ENCODE measurements around the gene BAHCC1. TPM values are rescaled to one million over a fixed set of nuclear protein-coding genes. Genes with fewer than 3 reads are reported as not detected.

The BAHCC1 gene
- total RNA-seq, 2 donors from 2014 or later = 12.5 to 26.3 TPM

DNA sequence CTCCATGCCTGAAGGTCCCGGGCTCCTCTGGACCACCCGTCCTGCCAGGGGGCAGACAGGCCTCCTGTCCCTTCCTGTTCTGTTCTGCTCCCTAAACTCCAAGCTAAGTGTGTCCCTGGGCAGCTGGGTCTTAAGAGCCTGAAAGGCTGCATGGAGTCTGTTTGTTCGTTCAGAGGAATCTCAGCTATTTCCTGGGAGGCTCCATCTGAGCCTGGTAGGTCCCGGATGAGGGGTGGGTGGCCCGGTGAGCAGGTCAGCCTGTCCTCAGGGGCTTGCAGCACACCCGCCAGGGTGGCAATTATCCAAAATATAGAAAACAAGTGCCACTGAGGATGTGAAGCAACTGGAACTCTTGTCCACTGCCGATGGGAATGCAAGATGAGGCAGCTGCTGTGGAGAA is 104.8 kb downstream of the BAHCC1 start:
- Histone ChIP-seq H3K4me3 (no peak overlapping the region), H3K4me1 (no peaks in the 10 kb centered on the region), H3K9ac (ENCODE audit: low read depth in 2 of 2, low read length in 2 of 2) (no peak overlapping the region), H3K36me3 (no peaks in the 10 kb centered on the region), H3K27me3 (no peaks in the 10 kb centered on the region), H3K9me3 (no peaks in the 10 kb centered on the region), H3K27ac (no peak overlapping the region)
- intact Hi-C loops (cut with DNase I) = no loop called here
- no peak for DNase-seq
- TF ChIP-seq, protein P1, sequence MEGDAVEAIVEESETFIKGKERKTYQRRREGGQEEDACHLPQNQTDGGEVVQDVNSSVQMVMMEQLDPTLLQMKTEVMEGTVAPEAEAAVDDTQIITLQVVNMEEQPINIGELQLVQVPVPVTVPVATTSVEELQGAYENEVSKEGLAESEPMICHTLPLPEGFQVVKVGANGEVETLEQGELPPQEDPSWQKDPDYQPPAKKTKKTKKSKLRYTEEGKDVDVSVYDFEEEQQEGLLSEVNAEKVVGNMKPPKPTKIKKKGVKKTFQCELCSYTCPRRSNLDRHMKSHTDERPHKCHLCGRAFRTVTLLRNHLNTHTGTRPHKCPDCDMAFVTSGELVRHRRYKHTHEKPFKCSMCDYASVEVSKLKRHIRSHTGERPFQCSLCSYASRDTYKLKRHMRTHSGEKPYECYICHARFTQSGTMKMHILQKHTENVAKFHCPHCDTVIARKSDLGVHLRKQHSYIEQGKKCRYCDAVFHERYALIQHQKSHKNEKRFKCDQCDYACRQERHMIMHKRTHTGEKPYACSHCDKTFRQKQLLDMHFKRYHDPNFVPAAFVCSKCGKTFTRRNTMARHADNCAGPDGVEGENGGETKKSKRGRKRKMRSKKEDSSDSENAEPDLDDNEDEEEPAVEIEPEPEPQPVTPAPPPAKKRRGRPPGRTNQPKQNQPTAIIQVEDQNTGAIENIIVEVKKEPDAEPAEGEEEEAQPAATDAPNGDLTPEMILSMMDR (IDR thresholded peaks at IDR 0.05) = no peak

DNA sequence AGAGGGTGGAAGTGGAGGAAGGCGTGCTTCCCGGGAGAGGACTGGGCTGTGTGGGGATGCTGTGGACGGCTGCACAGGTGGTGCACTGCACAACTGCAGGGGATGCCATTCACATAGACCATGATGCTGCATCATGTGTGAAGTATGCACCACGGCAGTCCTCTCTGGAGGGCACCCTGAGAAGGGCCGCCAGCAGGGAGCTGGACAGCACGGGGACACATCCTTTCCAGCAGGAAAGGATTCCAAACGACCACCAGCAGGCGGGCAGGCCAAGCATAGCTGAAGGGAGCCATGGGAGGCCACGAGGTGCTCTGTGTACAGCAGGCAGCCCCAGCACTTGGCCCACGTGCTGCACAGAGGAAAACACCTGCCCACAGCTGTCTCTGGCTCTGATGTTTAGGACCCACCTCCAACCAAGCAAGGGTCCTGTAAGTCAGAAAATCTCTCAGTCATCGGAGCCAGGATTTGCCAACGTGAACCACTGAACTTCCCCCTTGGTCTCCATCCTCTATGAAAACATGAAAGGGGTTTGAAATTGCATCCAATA is 107.3 kb downstream of the BAHCC1 start:
- Histone ChIP-seq H3K27ac (no peak overlapping the region), H3K9ac (ENCODE audit: low read depth in 2 of 2, low read length in 2 of 2) (no peak overlapping the region), H3K36me3 (no peaks in the 10 kb centered on the region), H3K4me1 (no peaks in the 10 kb centered on the region), H3K4me3 (no peak overlapping the region), H3K27me3 (no peaks in the 10 kb centered on the region), H3K9me3 (no peaks in the 10 kb centered on the region)
- no peak for DNase-seq
- TF ChIP-seq, protein P1 (IDR thresholded peaks at IDR 0.05) = no peak
- intact Hi-C loops (cut with DNase I) = no loop called here

DNA sequence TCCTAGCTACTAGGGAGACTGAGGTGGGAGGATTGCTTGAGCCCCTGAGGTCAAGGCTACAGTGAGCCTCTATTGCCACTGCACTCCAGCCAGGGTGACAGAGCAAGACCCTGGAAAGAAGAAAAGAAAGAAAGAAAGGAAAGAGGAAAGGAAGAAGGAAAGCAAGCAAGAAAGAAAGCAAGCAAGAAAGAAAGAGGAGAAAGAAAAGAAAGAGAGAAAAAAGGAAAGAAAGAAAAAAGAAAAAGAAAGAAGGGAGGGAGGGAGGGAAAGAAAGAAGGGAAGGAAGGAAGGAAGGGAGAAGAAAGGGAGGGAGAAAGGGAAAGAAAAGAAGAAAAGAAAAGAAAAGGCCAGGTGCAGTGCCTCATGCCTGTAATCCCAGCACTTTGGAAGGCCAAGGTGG is 108.4 kb downstream of the BAHCC1 start:
- no peak for DNase-seq
- Histone ChIP-seq H3K36me3 (no peaks in the 10 kb centered on the region), H3K4me3 (no peak overlapping the region), H3K27me3 (no peaks in the 10 kb centered on the region), H3K9ac (ENCODE audit: low read depth in 2 of 2, low read length in 2 of 2) (no peak overlapping the region), H3K9me3 (no peaks in the 10 kb centered on the region), H3K4me1 (no peaks in the 10 kb centered on the region), H3K27ac (no peak overlapping the region)
- TF ChIP-seq, protein P1 (IDR thresholded peaks at IDR 0.05) = no peak
- intact Hi-C loops (cut with DNase I) = no loop called here

DNA sequence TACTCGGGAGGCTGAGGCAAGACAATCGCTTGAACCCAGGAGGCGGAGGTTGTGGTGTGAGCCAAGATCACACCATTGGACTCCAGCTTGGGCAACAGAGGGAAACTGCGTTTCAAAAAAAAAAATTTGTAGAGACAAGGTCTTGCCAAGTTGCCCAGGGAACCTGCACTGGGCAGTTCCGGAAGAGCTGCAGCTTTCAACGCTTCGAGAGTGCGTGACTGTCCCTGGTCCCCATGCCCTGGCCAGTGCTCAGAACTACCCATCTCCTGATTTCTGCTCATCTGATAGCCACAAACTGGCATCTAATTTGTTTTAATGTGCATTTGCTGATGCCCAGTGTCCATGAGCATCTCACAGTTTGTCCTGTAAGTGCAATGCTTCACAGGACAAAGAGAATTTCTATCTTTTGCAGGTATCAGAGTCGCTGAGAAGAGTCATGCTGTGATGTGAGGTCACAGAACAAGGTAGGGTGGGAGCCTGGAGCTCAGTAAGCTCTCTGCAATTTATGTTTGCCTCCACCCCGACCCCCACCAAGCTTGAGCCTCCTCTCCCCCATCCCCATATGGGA is 113.5 kb downstream of the BAHCC1 start:
- Histone ChIP-seq H3K4me1 (peaks cover 5% of the 10 kb centered on the region), H3K9me3 (no peaks in the 10 kb centered on the region), H3K27me3 (no peaks in the 10 kb centered on the region), H3K36me3 (peaks cover 16% of the 10 kb centered on the region), H3K4me3 (peak overlapping the region; percentile 72), H3K27ac (peak overlapping the region; percentile 93), H3K9ac (ENCODE audit: low read depth in 2 of 2, low read length in 2 of 2) (peak overlapping the region in 1 of 2 donors; percentile 98)
- intact Hi-C loops (cut with DNase I) = no loop called here
- no peak for DNase-seq
- TF ChIP-seq, protein P1 (IDR thresholded peaks at IDR 0.05) = no peak

DNA sequence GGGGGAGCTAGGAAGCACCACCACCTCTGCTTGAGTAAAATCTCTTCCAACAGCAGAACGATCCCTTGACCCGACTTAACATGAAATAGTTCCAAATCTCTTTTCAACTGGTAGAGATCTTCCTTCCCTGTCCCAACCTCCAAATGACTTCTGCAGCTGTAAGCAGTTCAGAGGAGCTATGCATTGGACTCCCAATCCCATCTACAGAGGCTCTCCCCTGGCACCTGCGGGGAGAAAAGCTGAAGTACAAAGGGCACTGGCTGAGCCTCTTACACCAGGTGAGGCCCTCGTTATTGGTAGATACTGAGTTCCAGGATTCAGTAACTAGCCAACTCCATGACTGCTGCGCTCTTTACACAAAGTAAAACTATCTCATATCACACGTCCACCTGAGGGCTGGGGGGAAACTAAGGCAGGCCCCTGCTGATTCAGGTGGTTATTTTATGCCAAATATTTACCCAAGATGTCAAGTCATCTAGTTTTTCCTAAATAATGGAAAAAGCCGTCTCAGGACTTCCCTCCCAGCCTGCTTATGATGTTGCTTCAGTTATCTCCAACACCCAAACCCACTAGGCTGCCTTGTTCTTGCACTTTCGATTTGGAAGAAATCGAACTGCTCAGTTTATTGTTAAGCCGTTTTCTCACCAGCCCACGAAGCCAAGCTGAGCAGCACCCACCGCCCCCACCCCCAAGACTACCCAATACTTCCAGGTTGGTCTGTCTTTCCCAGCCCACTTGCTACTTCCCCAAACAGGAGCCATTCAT is 114.1 kb downstream of the BAHCC1 start:
- Histone ChIP-seq H3K9me3 (no peaks in the 10 kb centered on the region), H3K27ac (peak overlapping the region; percentile 93), H3K4me3 (peak overlapping the region; percentile 72), H3K36me3 (peaks cover 16% of the 10 kb centered on the region), H3K4me1 (peaks cover 5% of the 10 kb centered on the region), H3K9ac (ENCODE audit: low read depth in 2 of 2, low read length in 2 of 2) (peak overlapping the region; percentile 98), H3K27me3 (no peaks in the 10 kb centered on the region)
- intact Hi-C loops (cut with DNase I) = no loop called here
- DNase-seq = peak; percentile 59
- TF ChIP-seq, protein P1 (IDR thresholded peaks at IDR 0.05) = no peak

Data from colonic mucosa (tissue), 4 donors.